GM06990 (cell line): ENCODE results near the gene PSMA1.
A peak's percentile ranks its signal among the peaks of the same experiment; 100 is the strongest.
"Not testable (repeated sequence)": the region's sequence is repeated elsewhere in the genome, so short reads cannot be mapped to it uniquely, and the experiment has no call there.

Experiments used
- DNase-seq: peaks from one replicate; pipeline ENCODE4 v3.0.0-alpha.2; 2011; ENCODE audit not compliant: insufficient read length; ENCODE audit errors: extremely low read depth
- H3K27me3 ChIP-seq: replicated peaks from 2 replicates; pipeline ENCODE4 v1.6.0; 2011; ENCODE audit warnings: low read length; ENCODE audit not compliant: control insufficient read depth, insufficient read depth
- H3K36me3 ChIP-seq: 2 replicates; pipeline ENCODE4 v1.5.1; 2011; ENCODE audit warnings: low read length; ENCODE audit not compliant: control insufficient read depth, insufficient read depth
- H3K4me3 ChIP-seq: replicated peaks from 2 replicates; pipeline ENCODE4 v1.5.1; 2011; ENCODE audit warnings: low read depth, mild to moderate bottlenecking, control low read depth, low read length
- TF ChIP-seq, protein P1 (sequence below): IDR thresholded peaks from 2 replicates; pipeline ENCODE4 v1.5.1; 2011; ENCODE audit warnings: low read length, control low read depth, mild to moderate bottlenecking, inconsistent platforms; ENCODE audit not compliant: insufficient read depth, poor library complexity, severe bottlenecking

PSMA1 gene

DNA sequence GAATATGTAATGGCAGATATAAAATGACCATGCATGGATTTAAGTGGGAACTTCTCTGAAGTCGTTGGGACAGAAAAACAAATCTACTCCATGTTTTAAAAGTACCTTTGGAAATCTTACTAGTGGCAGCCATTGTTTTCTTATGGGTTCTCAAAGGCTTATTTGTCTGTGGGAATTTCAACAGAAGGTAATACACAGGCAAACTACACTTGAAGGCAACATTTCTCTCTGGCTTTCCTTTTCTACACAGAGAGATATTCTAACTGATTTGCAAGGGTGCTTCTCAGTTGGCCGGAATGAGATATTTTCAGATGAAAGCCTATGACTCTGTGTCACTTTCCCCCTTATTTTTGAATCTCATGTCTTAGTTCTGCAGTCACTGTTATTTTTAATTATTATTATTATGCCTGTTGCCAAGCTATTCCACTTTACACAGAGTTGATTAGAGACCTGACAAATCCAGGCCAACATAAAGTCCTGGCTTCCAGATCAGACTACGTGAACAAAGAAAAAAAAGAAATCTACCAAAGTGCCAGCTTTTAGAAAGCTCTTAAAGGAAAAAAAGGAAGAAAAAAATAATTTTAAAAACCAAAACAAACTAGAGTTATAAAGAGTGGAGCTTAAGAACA is 18.9 kb upstream of the PSMA1 start:
- H3K27me3 ChIP-seq = no peaks in the 10 kb centered on the region
- DNase-seq = no peak
- no peaks in the 10 kb centered on the region for H3K36me3 ChIP-seq
- H3K4me3 ChIP-seq = no peak overlapping the region
- TF ChIP-seq, protein P1, sequence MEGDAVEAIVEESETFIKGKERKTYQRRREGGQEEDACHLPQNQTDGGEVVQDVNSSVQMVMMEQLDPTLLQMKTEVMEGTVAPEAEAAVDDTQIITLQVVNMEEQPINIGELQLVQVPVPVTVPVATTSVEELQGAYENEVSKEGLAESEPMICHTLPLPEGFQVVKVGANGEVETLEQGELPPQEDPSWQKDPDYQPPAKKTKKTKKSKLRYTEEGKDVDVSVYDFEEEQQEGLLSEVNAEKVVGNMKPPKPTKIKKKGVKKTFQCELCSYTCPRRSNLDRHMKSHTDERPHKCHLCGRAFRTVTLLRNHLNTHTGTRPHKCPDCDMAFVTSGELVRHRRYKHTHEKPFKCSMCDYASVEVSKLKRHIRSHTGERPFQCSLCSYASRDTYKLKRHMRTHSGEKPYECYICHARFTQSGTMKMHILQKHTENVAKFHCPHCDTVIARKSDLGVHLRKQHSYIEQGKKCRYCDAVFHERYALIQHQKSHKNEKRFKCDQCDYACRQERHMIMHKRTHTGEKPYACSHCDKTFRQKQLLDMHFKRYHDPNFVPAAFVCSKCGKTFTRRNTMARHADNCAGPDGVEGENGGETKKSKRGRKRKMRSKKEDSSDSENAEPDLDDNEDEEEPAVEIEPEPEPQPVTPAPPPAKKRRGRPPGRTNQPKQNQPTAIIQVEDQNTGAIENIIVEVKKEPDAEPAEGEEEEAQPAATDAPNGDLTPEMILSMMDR = no peak

DNA sequence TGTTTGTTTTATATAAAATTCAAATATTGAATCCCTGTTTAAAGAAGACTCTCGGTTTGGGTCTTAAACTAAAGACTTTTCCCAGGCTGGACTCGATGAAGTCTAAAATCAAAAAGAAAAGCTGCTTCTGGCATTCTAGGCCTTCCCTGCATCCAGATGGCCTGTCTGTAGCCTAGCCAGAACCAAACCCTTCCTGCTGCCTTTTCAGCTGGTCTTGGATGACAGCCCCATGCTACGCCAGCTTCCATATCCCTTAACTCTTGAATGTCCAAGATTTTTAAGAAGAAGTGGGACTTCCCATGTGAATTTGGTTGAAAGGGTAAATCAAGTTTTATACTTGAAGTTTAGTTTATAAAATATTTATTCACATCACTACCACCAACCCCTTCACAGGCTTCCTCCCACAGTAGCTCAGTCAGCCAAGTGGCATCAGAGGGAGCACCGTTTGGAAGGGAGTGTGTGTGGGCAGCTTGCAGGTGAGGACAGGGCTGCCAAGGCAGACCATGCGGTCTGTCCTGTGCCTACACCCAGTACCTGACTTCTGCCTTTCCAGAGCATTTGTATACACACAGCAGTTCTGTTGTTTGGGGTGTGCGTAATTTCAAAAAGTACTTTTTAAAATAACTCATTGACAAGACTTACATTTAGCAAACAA is 18.2 kb upstream of the PSMA1 start:
- Histone ChIP-seq H3K36me3 (no peaks in the 10 kb centered on the region), H3K4me3 (no peak overlapping the region), H3K27me3 (no peaks in the 10 kb centered on the region)
- DNase-seq = no peak
- TF ChIP-seq, protein P1 = no peak

DNA sequence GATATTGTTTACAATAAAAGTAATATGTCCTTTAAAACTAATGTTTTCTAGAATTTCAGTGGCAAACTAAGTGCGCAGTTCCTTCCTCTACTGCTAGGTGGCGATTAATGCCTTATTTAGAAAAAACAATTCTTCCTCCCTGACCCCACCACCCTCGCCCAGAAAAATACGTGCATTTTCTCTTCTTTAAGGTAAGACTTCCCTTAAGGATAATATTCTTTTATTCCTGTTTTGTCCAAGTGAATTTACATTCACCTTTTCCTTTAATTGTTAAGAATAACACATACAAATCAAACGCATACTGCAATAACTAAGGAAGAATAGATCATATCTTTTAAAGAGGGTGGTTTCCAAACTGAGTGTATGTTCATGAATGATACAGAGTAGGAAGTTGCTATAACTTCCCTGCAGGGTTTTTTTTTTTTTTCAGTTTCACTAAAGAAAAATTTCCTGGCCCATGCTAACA is 17.0 kb upstream of the PSMA1 start:
- DNase-seq = no peak
- TF ChIP-seq, protein P1 = peak; percentile 71
- Histone ChIP-seq H3K4me3 (no peak overlapping the region), H3K27me3 (no peaks in the 10 kb centered on the region), H3K36me3 (no peaks in the 10 kb centered on the region)

DNA sequence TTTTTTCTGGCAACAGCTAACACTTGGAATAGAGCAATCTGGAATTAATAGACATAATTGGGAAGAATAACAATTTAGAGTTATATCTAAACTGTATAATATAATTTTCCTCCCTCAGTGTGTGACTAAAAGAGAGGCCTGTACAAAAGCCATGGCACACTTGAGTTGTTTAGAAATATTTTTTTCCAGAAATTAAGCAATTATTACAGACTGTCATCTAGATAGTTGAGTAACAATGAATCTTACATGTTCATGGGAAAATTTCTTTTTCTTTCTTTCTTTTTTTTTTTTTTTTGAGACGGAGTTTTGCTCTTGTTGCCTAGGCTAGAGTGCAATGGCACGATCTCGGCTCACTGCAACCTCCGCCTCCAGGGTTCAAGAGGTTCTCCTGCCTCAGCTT is 15.0 kb upstream of the PSMA1 start:
- not testable (repeated sequence) for H3K36me3 ChIP-seq, H3K4me3 ChIP-seq, DNase-seq, H3K27me3 ChIP-seq

DNA sequence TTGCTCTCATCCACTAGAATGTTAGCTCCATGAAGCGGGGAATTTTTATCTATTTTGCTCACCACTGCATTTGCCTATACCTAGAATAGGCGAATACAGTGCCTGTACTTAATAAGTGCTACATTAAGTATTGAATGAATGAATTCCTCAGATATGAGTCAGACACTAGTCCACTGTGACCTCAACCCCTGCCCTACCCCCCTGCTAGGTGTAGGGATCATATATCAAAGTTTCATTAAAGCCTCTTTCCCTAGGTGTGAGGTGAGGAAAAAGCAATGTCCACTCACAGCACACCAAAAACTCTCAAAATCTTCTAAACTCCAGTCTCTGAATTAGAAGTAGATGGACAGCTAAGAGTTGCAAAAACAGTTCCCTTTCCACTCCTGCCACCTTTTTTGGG is 9.8 kb upstream of the PSMA1 start:
- Histone ChIP-seq H3K27me3 (no peaks in the 10 kb centered on the region), H3K4me3 (no peak overlapping the region), H3K36me3 (no peaks in the 10 kb centered on the region)
- DNase-seq = no peak
- TF ChIP-seq, protein P1 = no peak

DNA sequence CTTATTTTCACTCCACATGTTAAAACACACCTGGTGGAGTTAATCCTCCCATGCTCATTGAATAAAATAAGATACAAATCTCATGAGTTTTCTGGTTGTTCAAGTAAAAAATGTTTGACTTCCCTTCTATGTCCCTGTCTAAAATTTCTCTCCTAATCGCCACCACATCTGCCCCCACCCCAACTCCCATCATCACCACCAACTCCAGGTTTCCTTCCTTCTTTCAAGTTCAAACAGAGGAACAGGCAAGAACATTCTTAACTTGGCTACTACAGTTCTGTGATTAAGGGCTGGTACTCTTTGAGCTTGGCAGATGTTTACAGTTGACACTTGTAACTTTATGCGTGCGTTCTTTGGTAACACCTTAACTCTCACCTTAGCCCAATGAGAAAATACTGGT is 9.1 kb upstream of the PSMA1 start:
- DNase-seq = no peak
- Histone ChIP-seq H3K36me3 (no peaks in the 10 kb centered on the region), H3K27me3 (no peaks in the 10 kb centered on the region), H3K4me3 (no peak overlapping the region)
- TF ChIP-seq, protein P1 = no peak
